Activated CD4-positive, alpha-beta T cell treated with anti-CD3 and anti-CD28 coated beads, Interleukin-2, Interleukin-4, amounts not matched to agents 100 ng/mL and 50 ng/mL, durations not matched to agents 16 hours and 8 hours (primary cell): ENCODE data around the gene FXYD6.

Source experiments
- DNase-seq: peaks from one replicate; pipeline ENCODE4 v3.0.0-alpha.2; 2020; ENCODE audit warnings: low spot score

The FXYD6 gene

GRCh38 chr11:117842131-117842941, 34.1 kb downstream of the FXYD6 start:
- no peak for DNase-seq

GRCh38 chr11:117841551-117842031, 34.9 kb downstream of the FXYD6 start:
- DNase-seq: no peak

- no peak for DNase-seq
These were observed 35.4 kb downstream of the FXYD6 start for GRCh38 chr11:117840881-117841550.

DNA sequence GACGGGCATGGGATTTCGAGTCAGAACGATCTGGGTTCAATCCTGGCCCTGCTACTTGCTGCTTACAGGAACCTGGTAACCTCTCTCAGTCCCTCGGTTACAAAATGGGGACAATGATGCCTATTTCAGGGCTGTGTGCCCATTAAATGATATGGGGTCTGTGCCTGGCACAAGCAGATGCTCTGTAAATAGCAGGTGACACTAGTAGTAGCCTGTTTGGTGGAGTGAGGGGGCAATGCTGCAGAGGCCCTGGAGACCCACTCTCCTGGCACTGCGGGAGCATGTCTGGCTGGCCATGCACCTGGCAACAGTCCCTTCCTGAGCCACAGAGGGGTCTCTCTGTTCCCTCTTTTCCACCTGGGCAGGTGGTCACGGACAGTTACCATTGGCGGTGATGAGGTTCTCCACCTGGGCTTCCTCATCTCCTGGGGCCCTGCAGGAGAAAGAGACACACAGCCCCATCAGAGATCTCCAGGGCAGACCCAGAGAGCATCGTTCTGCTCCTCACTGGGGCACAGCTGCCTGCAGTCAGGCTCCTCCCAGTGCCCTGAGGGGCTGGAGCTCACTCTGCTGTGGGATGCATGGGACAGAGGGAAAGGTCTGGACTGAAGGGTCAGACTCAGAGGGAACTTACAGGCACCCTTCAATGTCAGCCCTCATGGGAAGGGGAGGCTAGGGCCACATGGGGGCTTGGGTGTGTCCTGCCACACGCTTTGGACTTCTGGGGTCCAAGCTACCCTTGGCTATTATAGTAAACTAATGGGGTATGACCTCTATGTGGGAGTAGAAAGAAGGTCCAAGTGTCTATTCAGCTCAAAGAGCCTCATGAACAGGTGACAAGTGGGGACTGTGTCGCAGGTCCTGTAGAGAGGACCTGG, 36.3 kb downstream of the FXYD6 start:
- no peak for DNase-seq

DNA sequence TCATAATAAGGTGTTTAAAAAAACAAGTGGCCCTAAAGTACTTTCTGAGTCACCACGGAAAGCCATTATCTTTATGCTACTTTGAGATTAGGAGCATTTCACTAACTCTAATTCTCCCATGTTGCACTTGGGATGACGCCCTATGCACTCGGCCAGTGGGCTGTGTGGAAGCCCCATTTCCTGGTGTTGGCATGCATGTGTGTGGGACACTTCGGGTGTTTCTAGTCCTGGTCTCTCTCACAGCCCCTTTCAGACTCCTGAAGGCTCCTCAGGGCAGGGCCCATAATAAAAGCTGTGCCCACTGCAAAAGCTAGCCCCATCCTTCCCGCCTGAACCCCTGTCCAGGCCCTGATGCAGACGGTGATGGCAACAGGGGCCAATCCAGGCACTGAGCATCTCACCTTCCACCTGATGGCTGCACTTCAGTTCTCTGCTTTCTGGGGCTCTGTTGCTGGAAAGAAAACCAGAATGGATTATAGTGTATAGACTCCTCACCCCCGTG, 37.0 kb downstream of the FXYD6 start:
- no peak for DNase-seq

GRCh38 chr11:117838901-117839300, 37.6 kb downstream of the FXYD6 start:
- DNase-seq: no peak

GRCh38 chr11:117837791-117838190, 38.7 kb downstream of the FXYD6 start:
- no peak for DNase-seq

- DNase-seq: no peak
These were observed 39.2 kb downstream of the FXYD6 start for GRCh38 chr11:117837070-117837776.

GRCh38 chr11:117836077-117836960, 40.1 kb downstream of the FXYD6 start:
- DNase-seq: no peak

GRCh38 chr11:117835576-117835975, 40.9 kb downstream of the FXYD6 start:
- DNase-seq: no peak

- DNase-seq: no peak
These were observed 41.5 kb downstream of the FXYD6 start for GRCh38 chr11:117834838-117835443.

GRCh38 chr11:117834068-117834810, 42.2 kb downstream of the FXYD6 start:
- no peak for DNase-seq

- DNase-seq: no peak
These were observed 43.0 kb downstream of the FXYD6 start for GRCh38 chr11:117833401-117833891.

DNA sequence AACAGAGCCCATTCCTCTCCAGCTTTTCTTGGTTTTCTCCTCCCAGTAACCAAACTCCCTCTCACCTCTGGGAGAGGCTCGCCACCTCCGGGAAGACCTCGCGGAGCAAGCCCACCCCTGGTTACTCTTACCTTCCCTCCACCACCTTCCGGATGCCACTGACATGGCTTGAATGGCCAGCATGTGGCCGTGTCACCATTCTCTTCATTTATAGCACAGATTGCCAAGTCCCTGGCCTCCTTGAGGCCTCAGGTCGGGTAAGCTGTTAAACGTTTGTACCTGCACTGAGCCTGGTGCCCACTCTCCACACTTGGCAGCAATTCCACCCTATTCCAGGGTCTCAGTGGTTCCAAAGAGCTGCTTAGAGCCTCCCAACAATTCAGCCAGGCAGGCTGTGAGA, 43.9 kb downstream of the FXYD6 start:
- DNase-seq: no peak

DNA sequence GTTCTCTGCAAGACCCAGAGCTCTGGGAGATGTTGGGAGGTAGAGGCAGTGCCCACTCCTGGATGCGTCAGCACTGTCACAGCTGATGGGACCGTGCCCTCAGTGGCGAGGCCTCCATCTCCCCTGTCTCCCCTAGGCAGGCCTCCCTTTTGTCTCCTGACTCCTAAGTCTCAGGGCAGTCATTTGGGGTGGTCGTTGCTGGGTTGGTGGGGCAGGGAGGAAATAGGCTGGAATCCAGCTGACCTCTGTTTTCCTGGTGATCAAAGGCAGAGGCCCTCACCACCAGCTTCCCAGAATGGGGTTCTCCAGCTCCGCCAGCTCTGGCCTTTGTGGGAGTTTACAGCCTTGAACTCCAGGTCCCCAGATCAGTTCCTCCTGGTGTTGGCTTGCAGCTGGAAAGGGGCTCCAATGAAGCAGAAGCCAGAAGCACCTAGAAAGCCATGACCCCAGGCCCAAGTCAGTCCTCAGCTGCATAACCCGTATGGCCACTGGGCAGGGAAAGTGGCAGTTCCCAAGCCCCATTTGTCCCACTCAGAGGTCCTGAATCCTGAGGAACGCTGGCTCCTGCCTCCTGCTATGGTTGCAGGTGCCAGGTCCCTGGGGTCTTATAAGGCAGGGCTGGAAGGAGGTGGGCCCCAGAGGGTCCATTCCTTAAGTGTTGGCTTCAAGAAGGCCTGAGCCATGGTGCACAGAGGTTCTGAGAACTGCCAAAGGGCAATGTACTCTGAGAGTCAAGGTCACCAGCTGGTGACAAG, 44.6 kb downstream of the FXYD6 start:
- DNase-seq: no peak

DNA sequence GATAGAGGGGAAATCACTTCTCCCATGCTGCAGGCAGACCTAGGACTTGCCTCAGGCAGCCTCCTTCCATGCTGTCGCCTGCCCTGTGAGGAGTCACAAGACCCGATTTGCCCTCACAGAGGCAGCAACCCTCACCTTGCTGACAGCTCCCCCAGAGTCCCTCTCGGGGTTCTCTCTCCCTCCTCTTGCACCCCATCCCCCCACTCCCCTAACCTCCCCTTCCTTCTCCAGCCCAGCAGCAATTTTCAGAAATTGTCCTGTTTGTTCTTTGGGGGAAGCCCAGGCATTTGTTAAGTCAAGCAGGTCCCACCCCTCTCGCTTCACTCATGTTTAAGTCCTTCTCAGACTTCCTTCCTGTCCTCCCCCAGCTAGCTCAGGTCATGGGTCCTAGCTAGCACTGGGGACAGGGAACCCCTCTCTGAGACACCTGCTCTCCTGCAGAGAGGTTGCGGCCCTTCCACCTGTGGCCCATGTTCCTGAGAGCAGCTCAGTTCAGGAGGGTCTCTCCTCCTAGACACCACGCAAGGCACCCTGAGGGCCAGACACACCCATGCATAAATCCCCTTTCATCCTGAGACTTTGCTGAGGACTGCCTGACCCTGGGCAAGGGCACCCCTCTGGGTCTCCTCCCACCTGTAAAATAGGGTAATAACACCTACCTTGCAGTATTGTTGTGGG, 45.6 kb downstream of the FXYD6 start:
- DNase-seq: no peak

DNA sequence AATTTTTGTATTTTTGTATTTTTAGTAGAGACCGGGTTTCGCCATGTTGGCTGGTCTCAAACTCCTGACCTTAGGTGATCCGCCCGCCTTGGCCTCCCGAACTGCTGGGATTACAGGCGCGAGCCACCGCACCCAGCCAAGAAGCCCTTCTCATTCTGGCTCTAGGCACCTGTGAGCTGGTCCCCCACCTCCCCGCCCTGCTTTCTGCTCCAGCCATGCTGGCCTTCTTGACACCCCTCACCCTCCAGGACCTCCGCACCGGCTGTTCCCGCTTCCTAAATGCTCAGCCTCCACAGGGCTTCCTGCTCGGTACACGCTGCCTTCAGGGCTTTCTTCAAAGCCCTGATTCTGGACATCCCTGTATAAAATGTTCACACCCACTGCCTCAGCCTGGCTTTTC, 46.4 kb downstream of the FXYD6 start:
- DNase-seq: no peak

- no peak for DNase-seq
These were observed 47.1 kb downstream of the FXYD6 start for GRCh38 chr11:117829369-117829725.
